Common myeloid progenitor, CD34-positive (primary cell): Measurements from ENCODE around the gene MTCL1.
A peak's percentile ranks its signal among the peaks of the same experiment; 100 is the strongest.

Experiments used
- CTCF ChIA-PET: fragments of 350-600 bp; sonication (Branson Sonifier 250); formaldehyde crosslinking; loops from one replicate; lab custom pipeline; 2021; ENCODE audit warnings: antibody characterized with exemption; lab: Charles Lee
- POLR2A ChIA-PET: fragments of 350-600 bp; sonication (Branson Sonifier 250); formaldehyde crosslinking; loops from one replicate; lab custom pipeline; 2021; ENCODE audit warnings: antibody characterized with exemption; lab: Charles Lee
- DNase-seq, 3 donors: peaks; one replicate each; pipeline versions ENCODE4 v3.0.0 to v3.0.0-alpha.2; 2013
- H3K27ac ChIP-seq, 2 experiments: 1 replicate in 1 of 2; 2 replicates in 1 of 2; pipeline ENCODE4 v1.7.0; 2013; ENCODE audit warnings: inconsistent platforms in 2 of 2, low read length in 2 of 2, mild to moderate bottlenecking in 2 of 2, low read depth in 1 of 2, moderate library complexity in 1 of 2; ENCODE audit not compliant: severe bottlenecking in 2 of 2, insufficient read depth in 1 of 2, poor library complexity in 1 of 2
- H3K27me3 ChIP-seq, 5 experiments: replicated peaks in 2 of 5; 1 replicate in 3 of 5; 2 replicates in 2 of 5; pipeline versions ENCODE4 v1.6.1 to v1.7.0; 2013; ENCODE audit warnings: low read length in 4 of 5, mild to moderate bottlenecking in 2 of 5, moderate library complexity in 2 of 5, inconsistent platforms in 1 of 5; ENCODE audit not compliant: insufficient read depth in 5 of 5, control insufficient read depth in 4 of 5
- H3K36me3 ChIP-seq, 4 experiments: 1 replicate in 2 of 4; 2 replicates in 2 of 4; pipeline versions ENCODE4 v1.6.1 to v1.7.0; 2013; ENCODE audit warnings: low read length in 3 of 4, control low read depth in 1 of 4, mild to moderate bottlenecking in 1 of 4; ENCODE audit not compliant: control insufficient read depth in 4 of 4, insufficient read depth in 4 of 4
- H3K4me1 ChIP-seq, 4 experiments: 1 replicate in 3 of 4; 2 replicates in 1 of 4; pipeline versions ENCODE4 v1.6.1 to v1.7.1; 2013; ENCODE audit warnings: low read length in 3 of 4, mild to moderate bottlenecking in 3 of 4, control low read depth in 1 of 4, inconsistent platforms in 1 of 4, moderate library complexity in 1 of 4; ENCODE audit not compliant: control insufficient read depth in 4 of 4, insufficient read depth in 4 of 4; ENCODE audit errors: control extremely low read depth in 1 of 4
- H3K4me3 ChIP-seq, 7 experiments: 1 replicate in 4 of 7; 2 replicates in 3 of 7; pipeline versions ENCODE4 v1.5.1 to v1.7.0; 2013; ENCODE audit warnings: mild to moderate bottlenecking in 7 of 7, low read length in 6 of 7, moderate library complexity in 6 of 7, inconsistent platforms in 2 of 7, low read depth in 2 of 7, control low read depth in 1 of 7; ENCODE audit not compliant: insufficient read depth in 4 of 7, control insufficient read depth in 1 of 7; ENCODE audit errors: extremely low read depth in 1 of 7
- H3K9me3 ChIP-seq, 5 experiments: 1 replicate in 4 of 5; 2 replicates in 1 of 5; pipeline versions ENCODE4 v1.6.1 to v1.7.1; 2013; ENCODE audit warnings: low read length in 4 of 5, mild to moderate bottlenecking in 2 of 5, inconsistent platforms in 1 of 5, low read depth in 1 of 5, moderate library complexity in 1 of 5; ENCODE audit not compliant: control insufficient read depth in 4 of 5, insufficient read depth in 2 of 5; ENCODE audit errors: control extremely low read depth in 1 of 5
- WGBS: methylation state at CpG from one replicate; pipeline ENCODE4 v1.1.5; 2013; ENCODE audit not compliant: insufficient coverage; 5-methylcytosine and 5-hydroxymethylcytosine counted together

MTCL1 gene

DNA sequence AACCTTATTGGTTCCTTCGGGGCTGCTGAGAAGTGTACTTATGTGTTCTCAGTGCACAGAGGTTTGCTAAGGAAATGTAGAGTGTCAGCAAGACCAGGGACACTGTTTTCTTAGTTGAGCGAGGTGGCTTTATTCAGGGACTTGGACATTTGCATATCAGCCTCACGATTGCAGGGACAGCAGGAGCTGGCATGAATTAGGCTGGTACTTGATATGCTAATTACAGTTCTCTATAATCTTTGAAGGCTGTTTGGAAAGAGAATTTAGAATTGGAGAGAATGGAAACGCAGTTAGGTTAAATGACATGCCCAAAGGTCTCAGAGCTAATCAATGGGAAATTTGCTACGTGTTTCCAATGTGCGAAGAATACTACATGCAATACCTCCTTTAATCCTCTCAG lies 18.7 kb upstream of the MTCL1 start:
- WGBS = 79% methylated on average over 3 of the region's 6 CpGs
- no peaks in the 10 kb centered on the region for H3K36me3 ChIP-seq
- ChIA-PET CTCF (interaction anchor here (2.7 kb wide), 1 partner anchor 10 kb away, joined by 9 read pairs; no protein-coding TSS in a partner anchor), POLR2A (interaction anchor here (0.8 kb wide), 1 partner anchor 18 kb away, joined by 3 read pairs; no protein-coding TSS in a partner anchor)
- no peaks in the 10 kb centered on the region for H3K4me1 ChIP-seq
- H3K9me3 ChIP-seq = no peaks in the 10 kb centered on the region
- no peak overlapping the region for H3K4me3 ChIP-seq
- no peak overlapping the region for H3K27ac ChIP-seq
- no peak for DNase-seq
- H3K27me3 ChIP-seq = peaks cover 0 to 3% (median 0%) of the 10 kb centered on the region in 5 experiments

DNA sequence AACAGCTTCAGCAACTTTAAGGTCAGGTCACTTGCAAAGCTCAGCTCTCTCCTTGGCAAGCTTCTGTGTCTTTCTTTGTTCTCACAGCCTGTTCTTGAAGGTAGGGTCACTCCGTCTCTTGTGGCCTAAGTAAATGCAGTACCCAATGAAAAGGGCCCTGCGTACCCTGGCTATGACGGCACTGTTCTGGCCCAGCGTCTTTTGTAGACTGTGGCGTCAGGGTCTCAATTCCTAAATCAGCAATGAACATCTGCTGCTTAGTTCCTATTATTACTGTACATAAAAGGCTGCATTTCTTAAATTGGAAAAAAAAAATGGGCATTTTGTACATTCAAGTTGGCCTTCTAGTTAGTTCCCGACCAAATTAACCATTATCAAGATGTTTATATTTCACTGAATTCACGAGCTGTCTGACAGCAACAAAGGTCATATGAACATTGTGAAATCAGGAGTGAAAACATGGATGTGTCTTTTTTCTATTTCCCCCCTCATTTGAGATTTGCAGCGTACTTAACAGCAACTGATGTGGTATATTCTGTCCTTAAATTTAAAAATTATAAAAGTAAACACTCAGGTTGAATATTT lies 17.0 kb upstream of the MTCL1 start:
- no peak overlapping the region for H3K27ac ChIP-seq
- H3K36me3 ChIP-seq = no peaks in the 10 kb centered on the region
- peaks cover 0 to 3% (median 0%) of the 10 kb centered on the region in 5 experiments for H3K27me3 ChIP-seq
- no peaks in the 10 kb centered on the region for H3K9me3 ChIP-seq
- H3K4me1 ChIP-seq = no peaks in the 10 kb centered on the region
- DNase-seq = no peak
- CTCF ChIA-PET = interaction anchor here (1.6 to 2.7 kb wide), 2 partner anchors 8 to 300 kb away, joined by 8 to 9 read pairs; no protein-coding TSS in a partner anchor
- WGBS = 100% methylated on average over 4 of the region's 8 CpGs
- POLR2A ChIA-PET = no interaction called here
- no peak overlapping the region for H3K4me3 ChIP-seq

- no peak for DNase-seq
- Histone ChIP-seq H3K27ac (no peak overlapping the region), H3K4me1 (no peaks in the 10 kb centered on the region), H3K9me3 (no peaks in the 10 kb centered on the region), H3K27me3 (peaks cover 0 to 3% (median 0%) of the 10 kb centered on the region in 5 experiments), H3K4me3 (no peak overlapping the region), H3K36me3 (no peaks in the 10 kb centered on the region)
- CTCF ChIA-PET = interaction anchor here (1.6 to 2.7 kb wide), 2 partner anchors 7 to 299 kb away, joined by 8 to 9 read pairs; no protein-coding TSS in a partner anchor
- POLR2A ChIA-PET = no interaction called here
- WGBS = 99% methylated on average over 8 of the region's 8 CpGs
These were observed 16.5 kb upstream of the MTCL1 start for GRCh38 chr18:8688816-8689215.

DNA sequence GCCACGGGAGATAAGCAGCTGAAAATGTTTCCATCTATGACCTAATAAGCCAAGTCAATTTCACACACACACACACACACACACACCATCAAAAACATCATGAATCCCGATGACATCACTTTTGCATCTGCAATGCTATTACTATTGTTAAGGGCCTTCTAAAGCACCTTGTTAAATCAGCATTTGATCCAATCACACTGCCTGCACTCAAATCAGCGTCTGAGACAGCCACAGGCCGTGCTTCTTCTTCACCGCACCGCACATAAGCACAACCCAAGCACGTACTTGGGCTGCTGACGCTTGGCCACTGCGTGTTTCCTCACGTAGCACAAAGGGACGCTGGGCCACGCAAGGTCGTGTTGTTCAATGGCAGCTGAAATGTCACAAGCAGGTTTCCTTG lies 15.8 kb upstream of the MTCL1 start:
- Histone ChIP-seq H3K4me3 (no peak overlapping the region), H3K9me3 (no peaks in the 10 kb centered on the region), H3K4me1 (no peaks in the 10 kb centered on the region), H3K36me3 (no peaks in the 10 kb centered on the region), H3K27me3 (peaks cover 0 to 3% (median 0%) of the 10 kb centered on the region in 5 experiments), H3K27ac (no peak overlapping the region)
- ChIA-PET CTCF (interaction anchor here (1.3 kb wide), 1 partner anchor 94 kb away, joined by 3 read pairs; no protein-coding TSS in a partner anchor), POLR2A (no interaction called here)
- over 99% methylated on average over 12 of the region's 13 CpGs for WGBS
- no peak for DNase-seq

DNA sequence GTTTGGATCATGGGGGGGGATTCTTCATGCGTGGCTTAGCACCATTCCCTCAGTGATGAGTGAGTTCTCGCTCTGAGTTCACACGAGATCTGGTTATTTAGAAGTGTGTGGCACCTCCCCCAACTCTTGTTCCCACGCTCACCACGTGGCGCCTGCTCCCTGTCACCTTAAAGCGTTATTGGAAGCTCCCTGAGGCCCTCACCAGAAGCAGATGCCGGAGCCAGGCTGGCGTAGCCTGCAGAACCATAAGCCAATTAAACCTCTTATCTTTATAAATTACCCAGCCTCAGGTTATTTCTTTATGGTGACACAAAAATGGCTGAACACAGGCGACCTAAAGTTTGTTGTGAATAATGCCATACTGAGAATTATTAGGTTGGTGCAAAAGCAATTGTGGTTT lies 10.5 kb upstream of the MTCL1 start:
- Histone ChIP-seq H3K9me3 (no peaks in the 10 kb centered on the region), H3K4me3 (no peak overlapping the region), H3K36me3 (no peaks in the 10 kb centered on the region), H3K27ac (no peak overlapping the region), H3K4me1 (no peaks in the 10 kb centered on the region), H3K27me3 (peaks cover 0 to 8% (median 0%) of the 10 kb centered on the region in 5 experiments)
- CTCF ChIA-PET = interaction anchor here (0.9 to 4.8 kb wide), 6 partner anchors 33 to 293 kb away, joined by 3 to 57 read pairs (median 5); no protein-coding TSS in a partner anchor
- 94% methylated on average over 9 of the region's 10 CpGs for WGBS
- DNase-seq = no peak
- POLR2A ChIA-PET = no interaction called here

- Histone ChIP-seq H3K4me3 (no peak overlapping the region), H3K27me3 (peaks cover 0 to 8% (median 0%) of the 10 kb centered on the region in 5 experiments), H3K27ac (no peak overlapping the region), H3K9me3 (no peaks in the 10 kb centered on the region), H3K36me3 (no peaks in the 10 kb centered on the region), H3K4me1 (no peaks in the 10 kb centered on the region)
- DNase-seq = no peak
- CTCF ChIA-PET = interaction anchor here (0.6 to 4.8 kb wide), 14 partner anchors 8 to 849 kb away, joined by 3 to 57 read pairs (median 4); no protein-coding TSS in a partner anchor
- POLR2A ChIA-PET = no interaction called here
- WGBS = no CpG with 5 or more reads among the region's 3 CpGs
These were observed 9.3 kb upstream of the MTCL1 start for GRCh38 chr18:8695932-8696517.

GRCh38 chr18:8696749-8697211 lies 8.6 kb upstream of the MTCL1 start:
- ChIA-PET POLR2A (no interaction called here), CTCF (interaction anchor here (0.6 to 4.8 kb wide), 15 partner anchors 9 to 850 kb away, joined by 3 to 57 read pairs (median 4); no protein-coding TSS in a partner anchor)
- DNase-seq = peak; percentile 56 to 70 (median 69)
- Histone ChIP-seq H3K9me3 (no peaks in the 10 kb centered on the region), H3K4me3 (no peak overlapping the region), H3K27me3 (peaks cover 0 to 12% (median 2%) of the 10 kb centered on the region in 5 experiments), H3K4me1 (no peaks in the 10 kb centered on the region), H3K36me3 (no peaks in the 10 kb centered on the region), H3K27ac (no peak overlapping the region)
- 0% methylated on average over 1 of the region's 5 CpGs for WGBS
